HEK293 (cell line): Measurements from ENCODE around the gene MAP3K5.

Experiments
- CTCF ChIA-PET: fragments of 350-600 bp; formaldehyde crosslinking; extraction: SDS; loops from one replicate; lab custom pipeline; 2021; ENCODE audit warnings: antibody characterized with exemption; lab: Yijun Ruan, JAX
- POLR2A ChIA-PET: fragments of 300-600 bp; formaldehyde crosslinking; extraction: SDS; loops from one replicate; lab custom pipeline; 2020; ENCODE audit warnings: antibody characterized with exemption, inconsistent platforms; lab: Yijun Ruan, JAX
- H3K27ac ChIP-seq: fragments of 200-500 bp; sonication (Bioruptor generic); 2 replicates; pipeline ENCODE4 v1.5.1; 2014; ENCODE audit warnings: low read depth, low read length, control low read depth, inconsistent platforms; ENCODE audit errors: extremely low read depth
- H3K36me3 ChIP-seq, 2 experiments: fragments of 200-500 bp in 1 of 2; sonication (Bioruptor generic) in 1 of 2; 1 replicate in 1 of 2; 2 replicates in 1 of 2; pipeline ENCODE4 v1.5.1; 2014 to 2017; ENCODE audit warnings: inconsistent platforms in 2 of 2, low read length in 2 of 2; ENCODE audit not compliant: control insufficient read depth in 2 of 2, insufficient read depth in 1 of 2
- H3K4me1 ChIP-seq: fragments of 200-500 bp; sonication (Bioruptor generic); 2 replicates; pipeline ENCODE4 v1.5.1; 2014; ENCODE audit warnings: mild to moderate bottlenecking, low read length, inconsistent platforms; ENCODE audit not compliant: control insufficient read depth, insufficient read depth
- H3K4me3 ChIP-seq: 2 replicates; pipeline ENCODE4 v1.5.1; 2011; ENCODE audit warnings: low read depth, mild to moderate bottlenecking, control low read depth, low read length, moderate library complexity
- H3K9me3 ChIP-seq: fragments of 200-500 bp; sonication (Bioruptor generic); 2 replicates; pipeline ENCODE4 v1.5.1; 2014; ENCODE audit warnings: low read depth, low read length, inconsistent platforms; ENCODE audit not compliant: control insufficient read depth, insufficient read depth
- HOXA7 ChIP-seq: sonication (generic); formaldehyde crosslinking; IDR thresholded peaks from 2 replicates; pipeline ENCODE4 v1.8.1; 2022; ENCODE audit warnings: missing genetic modification reagents, borderline replicate concordance
- HOXC10 ChIP-seq: sonication (generic); formaldehyde crosslinking; IDR thresholded peaks from 2 replicates; pipeline ENCODE4 v1.8.1; 2023; ENCODE audit warnings: mild to moderate bottlenecking, missing genetic modification reagents
- PRDM1 ChIP-seq: fragments of 450-650 bp; formaldehyde crosslinking; IDR thresholded peaks from 2 replicates; pipeline ENCODE4; 2016; ENCODE audit warnings: missing biosample characterization, missing genetic modification characterization
- PRDM2 ChIP-seq: fragments of 450-650 bp; formaldehyde crosslinking; IDR thresholded peaks from 2 replicates; pipeline ENCODE4 v1.5.1; 2016; ENCODE audit warnings: missing biosample characterization, missing genetic modification characterization, borderline replicate concordance
- SP3 ChIP-seq: fragments of 450-650 bp; formaldehyde crosslinking; IDR thresholded peaks from 2 replicates; pipeline ENCODE4 v1.5.1; 2016; ENCODE audit warnings: missing biosample characterization, missing genetic modification characterization
- TRIM28 ChIP-seq: IDR thresholded peaks from 2 replicates; pipeline ENCODE4 v1.6.1; 2011; ENCODE audit warnings: low read length, control low read depth, borderline replicate concordance
- ZBTB7A ChIP-seq: fragments of 450-650 bp; formaldehyde crosslinking; IDR thresholded peaks from 2 replicates; pipeline ENCODE4 v1.5.1; 2016; ENCODE audit warnings: low read depth, missing biosample characterization, missing genetic modification characterization
- ZFHX2 ChIP-seq: fragments of 450-650 bp; formaldehyde crosslinking; conservative IDR thresholded peaks from 2 replicates; pipeline ENCODE4 v1.5.1; 2016; ENCODE audit warnings: missing biosample characterization, missing genetic modification characterization
- ZFP41 ChIP-seq: fragments of 450-650 bp; formaldehyde crosslinking; IDR thresholded peaks from 2 replicates; pipeline ENCODE4 v1.5.1; 2016; ENCODE audit warnings: missing biosample characterization, missing genetic modification characterization, borderline replicate concordance
- ZNF157 ChIP-seq: fragments of 450-650 bp; formaldehyde crosslinking; IDR thresholded peaks from 2 replicates; pipeline ENCODE4 v1.5.1; 2016; ENCODE audit warnings: missing biosample characterization, missing genetic modification characterization
- ZNF16 ChIP-seq: fragments of 450-650 bp; formaldehyde crosslinking; IDR thresholded peaks from 2 replicates; pipeline ENCODE4 v1.5.1; 2016; ENCODE audit warnings: low read depth, missing biosample characterization, missing genetic modification characterization
- ZNF2 ChIP-seq: fragments of 450-650 bp; formaldehyde crosslinking; IDR thresholded peaks from 2 replicates; pipeline ENCODE4 v1.5.1; 2016; ENCODE audit warnings: missing biosample characterization, missing genetic modification characterization
- ZNF248 ChIP-seq: fragments of 450-650 bp; formaldehyde crosslinking; IDR thresholded peaks from 2 replicates; pipeline ENCODE4 v1.5.1; 2017; ENCODE audit warnings: missing biosample characterization, missing genetic modification characterization
- ZNF266 ChIP-seq: fragments of 450-650 bp; formaldehyde crosslinking; IDR thresholded peaks from 2 replicates; pipeline ENCODE4 v1.5.1; 2016; ENCODE audit warnings: missing biosample characterization, missing genetic modification characterization, low read depth
- ZNF311 ChIP-seq: fragments of 450-650 bp; formaldehyde crosslinking; IDR thresholded peaks from 2 replicates; pipeline ENCODE4 v1.5.1; 2017; ENCODE audit warnings: missing biosample characterization, missing genetic modification characterization, borderline replicate concordance
- ZNF366 ChIP-seq: fragments of 450-650 bp; formaldehyde crosslinking; conservative IDR thresholded peaks from 2 replicates; pipeline ENCODE4 v1.5.1; 2016; ENCODE audit warnings: missing biosample characterization, missing genetic modification characterization
- ZNF433 ChIP-seq: fragments of 450-650 bp; formaldehyde crosslinking; IDR thresholded peaks from 2 replicates; pipeline ENCODE4 v1.5.1; 2016; ENCODE audit warnings: missing biosample characterization, missing genetic modification characterization, low read depth
- ZNF549 ChIP-seq: fragments of 450-650 bp; IDR thresholded peaks from 2 replicates; pipeline ENCODE4 v1.5.1; 2018; ENCODE audit warnings: missing biosample characterization, missing genetic modification characterization, mild to moderate bottlenecking, inconsistent platforms, moderate library complexity
- ZNF555 ChIP-seq: fragments of 450-650 bp; formaldehyde crosslinking; conservative IDR thresholded peaks from 2 replicates; pipeline ENCODE4 v1.5.1; 2017; ENCODE audit warnings: missing biosample characterization, mild to moderate bottlenecking, missing genetic modification characterization, inconsistent platforms
- ZNF560 ChIP-seq: fragments of 450-650 bp; formaldehyde crosslinking; IDR thresholded peaks from 2 replicates; pipeline ENCODE4 v1.5.1; 2017; ENCODE audit warnings: missing biosample characterization, missing genetic modification characterization, borderline replicate concordance
- ZNF629 ChIP-seq: fragments of 450-650 bp; formaldehyde crosslinking; IDR thresholded peaks from 2 replicates; pipeline ENCODE4 v1.5.1; 2017; ENCODE audit warnings: missing biosample characterization, missing genetic modification characterization
- ZNF654 ChIP-seq: fragments of 450-650 bp; formaldehyde crosslinking; IDR thresholded peaks from 2 replicates; pipeline ENCODE4 v1.5.1; 2016; ENCODE audit warnings: low read depth, missing biosample characterization, missing genetic modification characterization
- ZNF660 ChIP-seq: fragments of 450-650 bp; IDR thresholded peaks from 2 replicates; pipeline ENCODE4 v1.5.1; 2018; ENCODE audit warnings: missing biosample characterization, mild to moderate bottlenecking, missing genetic modification characterization
- ZSCAN23 ChIP-seq: fragments of 450-650 bp; formaldehyde crosslinking; IDR thresholded peaks from 2 replicates; pipeline ENCODE4 v1.5.1; 2016; ENCODE audit warnings: missing biosample characterization, missing genetic modification characterization
- TF ChIP-seq, protein P1 (sequence below): fragments of 450-650 bp; formaldehyde crosslinking; IDR thresholded peaks from 2 replicates; pipeline ENCODE4 v1.5.1; 2016; ENCODE audit warnings: missing biosample characterization, missing genetic modification characterization
- TF ChIP-seq, protein P2 (sequence below): fragments of 450-650 bp; formaldehyde crosslinking; IDR thresholded peaks from 2 replicates; pipeline ENCODE4 v1.5.1; 2016; ENCODE audit warnings: missing biosample characterization, missing genetic modification characterization

The MAP3K5 gene

GRCh38 chr6:136582711-136583471 is 209.4 kb downstream of the MAP3K5 start:
- ChIA-PET POLR2A (no interaction called here), CTCF (interaction anchor here (0.6 to 2.7 kb wide), 10 partner anchors 12 to 925 kb away, joined by 3 to 17 read pairs (median 4); partner anchors contain the start of gene MAP3K5)
- Histone ChIP-seq H3K4me3 (no peak overlapping the region), H3K9me3 (no peaks in the 10 kb centered on the region), H3K27ac (no peak overlapping the region), H3K4me1 (no peaks in the 10 kb centered on the region), H3K36me3 (peaks cover 0 to 27% of the 10 kb centered on the region in 2 experiments; a peak in 2 of 3 replicates)
- TF ChIP-seq ZNF311 (tag by site-specific recombination), result no peak
- no peak for TF ChIP-seq ZFP41 (tag by site-specific recombination)
- peak; percentile 61 for TF ChIP-seq ZNF654 (tag by site-specific recombination)
- TF ChIP-seq ZNF629, result peak; percentile 52
- TF ChIP-seq ZNF2, result no peak
- 0 out of 2 replicates have a peak, but pooled peaks have one; percentile 50 for TF ChIP-seq ZNF660 (tag by site-specific recombination)
- TF ChIP-seq ZNF433 (tag by site-specific recombination), result no peak
- no peak for TF ChIP-seq ZNF157 (tag by site-specific recombination)
- TF ChIP-seq PRDM2 (tag by site-specific recombination), result no peak

DNA sequence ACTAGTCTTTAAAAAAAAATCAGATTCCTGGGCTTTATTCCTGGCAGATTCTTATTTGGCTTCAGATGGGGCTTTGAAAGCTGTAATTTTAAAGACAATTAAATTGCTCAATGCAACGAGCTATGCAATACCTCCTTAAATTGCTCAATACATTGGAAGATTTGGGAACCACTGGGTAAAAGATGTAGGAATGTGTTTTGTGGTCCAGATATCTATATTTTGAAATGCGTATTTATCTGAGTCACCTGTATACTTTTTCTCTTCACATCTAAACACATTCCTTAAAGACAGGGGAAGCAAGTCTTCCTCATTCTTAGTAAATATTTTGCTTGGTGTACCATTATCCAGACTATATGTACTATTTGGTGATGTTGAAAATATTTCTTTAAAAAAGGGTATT is 212.5 kb downstream of the MAP3K5 start:
- Histone ChIP-seq H3K9me3 (no peaks in the 10 kb centered on the region), H3K4me1 (no peaks in the 10 kb centered on the region), H3K27ac (no peak overlapping the region), H3K4me3 (no peak overlapping the region), H3K36me3 (peaks cover 0 to 34% of the 10 kb centered on the region in 2 experiments; a peak in 2 of 3 replicates)
- CTCF ChIA-PET, result interaction anchor here (1.6 kb wide), 1 partner anchor 32 kb away, joined by 4 read pairs; no protein-coding TSS in a partner anchor
- POLR2A ChIA-PET, result no interaction called here
- TF ChIP-seq, protein P1, sequence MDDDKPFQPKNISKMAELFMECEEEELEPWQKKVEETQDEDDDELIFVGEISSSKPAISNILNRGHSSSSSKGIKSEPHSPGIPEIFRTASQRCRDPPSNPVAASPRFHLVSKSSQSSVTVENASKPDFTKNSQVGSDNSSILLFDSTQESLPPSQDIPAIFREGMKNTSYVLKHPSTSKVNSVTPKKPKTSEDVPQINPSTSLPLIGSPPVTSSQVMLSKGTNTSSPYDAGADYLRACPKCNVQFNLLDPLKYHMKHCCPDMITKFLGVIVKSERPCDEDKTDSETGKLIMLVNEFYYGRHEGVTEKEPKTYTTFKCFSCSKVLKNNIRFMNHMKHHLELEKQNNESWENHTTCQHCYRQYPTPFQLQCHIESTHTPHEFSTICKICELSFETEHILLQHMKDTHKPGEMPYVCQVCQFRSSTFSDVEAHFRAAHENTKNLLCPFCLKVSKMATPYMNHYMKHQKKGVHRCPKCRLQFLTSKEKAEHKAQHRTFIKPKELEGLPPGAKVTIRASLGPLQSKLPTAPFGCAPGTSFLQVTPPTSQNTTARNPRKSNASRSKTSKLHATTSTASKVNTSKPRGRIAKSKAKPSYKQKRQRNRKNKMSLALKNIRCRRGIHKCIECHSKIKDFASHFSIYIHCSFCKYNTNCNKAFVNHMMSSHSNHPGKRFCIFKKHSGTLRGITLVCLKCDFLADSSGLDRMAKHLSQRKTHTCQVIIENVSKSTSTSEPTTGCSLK (tag by site-specific recombination), result no peak
- TF ChIP-seq ZNF549, result no peak
- no peak for TF ChIP-seq ZNF266 (tag by site-specific recombination)
- TF ChIP-seq, protein P2, sequence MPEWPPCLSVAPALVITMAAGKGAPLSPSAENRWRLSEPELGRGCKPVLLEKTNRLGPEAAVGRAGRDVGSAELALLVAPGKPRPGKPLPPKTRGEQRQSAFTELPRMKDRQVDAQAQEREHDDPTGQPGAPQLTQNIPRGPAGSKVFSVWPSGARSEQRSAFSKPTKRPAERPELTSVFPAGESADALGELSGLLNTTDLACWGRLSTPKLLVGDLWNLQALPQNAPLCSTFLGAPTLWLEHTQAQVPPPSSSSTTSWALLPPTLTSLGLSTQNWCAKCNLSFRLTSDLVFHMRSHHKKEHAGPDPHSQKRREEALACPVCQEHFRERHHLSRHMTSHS (tag by site-specific recombination), result no peak
- TF ChIP-seq ZNF16, result no peak
- no peak for TF ChIP-seq HOXC10 (CRISPR knock-in tag)
- TF ChIP-seq ZNF555, result no peak
- TF ChIP-seq HOXA7 (CRISPR knock-in tag), result no peak
- TF ChIP-seq ZBTB7A, result no peak
- TF ChIP-seq TRIM28, result no peak
- no peak for TF ChIP-seq PRDM1 (tag by site-specific recombination)
- TF ChIP-seq ZNF248 (tag by site-specific recombination), result no peak
- TF ChIP-seq ZNF366, result no peak
- TF ChIP-seq ZSCAN23 (tag by site-specific recombination), result no peak
- no peak for TF ChIP-seq SP3 (tag by site-specific recombination)
- no peak for TF ChIP-seq ZNF560 (tag by site-specific recombination)
- no peak for TF ChIP-seq ZFHX2 (tag by site-specific recombination)
